Kidney epithelial cell (primary cell): ENCODE data around the gene GALK1. TPM values are rescaled to one million over a fixed set of nuclear protein-coding genes. Genes with fewer than 3 reads are reported as not detected.

Source experiments
- DNase-seq: peaks from one replicate; pipeline ENCODE4 v3.0.0-alpha.2; 2010; ENCODE audit warnings: low read depth
- H3K27me3 ChIP-seq: 2 replicates; pipeline ENCODE4 v1.6.0; 2011; ENCODE audit warnings: low read length; ENCODE audit not compliant: control insufficient read depth, insufficient read depth
- H3K36me3 ChIP-seq: 2 replicates; pipeline ENCODE4 v1.5.1; 2011; ENCODE audit warnings: low read length; ENCODE audit not compliant: control insufficient read depth, insufficient read depth
- H3K4me3 ChIP-seq: 2 replicates; pipeline ENCODE4 v1.5.1; 2011; ENCODE audit warnings: low read depth, mild to moderate bottlenecking, control low read depth, low read length
- CTCF ChIP-seq: IDR thresholded peaks from 2 replicates; pipeline ENCODE4 v1.5.1; 2011; ENCODE audit warnings: mild to moderate bottlenecking, moderate library complexity, low read length, control low read depth, inconsistent platforms; ENCODE audit not compliant: insufficient read depth, poor library complexity, severe bottlenecking
- total RNA-seq: library from RNA; depleted of rRNA; stranded (reverse); fragments of >200 nt; gene quantifications from 2 replicates; pipeline ENCODE4 v1.2.3, GENCODE V29; 2015

GALK1 gene
- total RNA-seq, 1 donor from 2014 or later = 21.2 TPM

GRCh38 chr17:75771334-75772281 lies 6.6 kb upstream of the GALK1 start:
- H3K27me3 ChIP-seq = no peaks in the 10 kb centered on the region
- DNase-seq = no peak
- no peak for TF ChIP-seq CTCF
- no peak overlapping the region for H3K4me3 ChIP-seq
- no peaks in the 10 kb centered on the region for H3K36me3 ChIP-seq

- no peaks in the 10 kb centered on the region for H3K36me3 ChIP-seq
- no peaks in the 10 kb centered on the region for H3K27me3 ChIP-seq
- TF ChIP-seq CTCF = no peak
- DNase-seq = no peak
- no peak overlapping the region for H3K4me3 ChIP-seq
These were observed 4.5 kb upstream of the GALK1 start for GRCh38 chr17:75769536-75769935.

- no peak for TF ChIP-seq CTCF
- Histone ChIP-seq H3K4me3 (no peak overlapping the region), H3K27me3 (no peaks in the 10 kb centered on the region), H3K36me3 (no peaks in the 10 kb centered on the region)
- no peak for DNase-seq
These were observed 2.9 kb upstream of the GALK1 start for GRCh38 chr17:75767881-75768280.

GRCh38 chr17:75765981-75766380 lies 989 bp upstream of the GALK1 start:
- DNase-seq = no peak
- no peak for TF ChIP-seq CTCF
- H3K4me3 ChIP-seq = no peak overlapping the region
- H3K27me3 ChIP-seq = no peaks in the 10 kb centered on the region
- H3K36me3 ChIP-seq = no peaks in the 10 kb centered on the region

GRCh38 chr17:75764417-75764710 lies 628 bp downstream of the GALK1 start:
- Histone ChIP-seq H3K36me3 (no peaks in the 10 kb centered on the region), H3K27me3 (no peaks in the 10 kb centered on the region), H3K4me3 (peak overlapping the region; percentile 53)
- TF ChIP-seq CTCF = no peak
- no peak for DNase-seq

GRCh38 chr17:75763613-75764416 lies 1.2 kb downstream of the GALK1 start:
- DNase-seq = no peak
- TF ChIP-seq CTCF = no peak
- Histone ChIP-seq H3K36me3 (no peaks in the 10 kb centered on the region), H3K27me3 (no peaks in the 10 kb centered on the region), H3K4me3 (peak overlapping the region; percentile 53)
